GM12892 (cell line): ENCODE measurements around the gene LRRTM4.

Experiments
- POLR2A ChIP-seq: IDR thresholded peaks from 2 replicates; pipeline ENCODE4 v1.6.1; 2011; ENCODE audit warnings: low read depth, low read length, control low read depth
- POLR2AphosphoS5 ChIP-seq: IDR thresholded peaks from 2 replicates; pipeline ENCODE4 v1.6.1; 2011; ENCODE audit warnings: low read depth, low read length, control low read depth
- TAF1 ChIP-seq: IDR thresholded peaks from 2 replicates; pipeline ENCODE4 v1.6.1; 2011; ENCODE audit warnings: low read depth, mild to moderate bottlenecking, control low read depth, low read length, borderline replicate concordance

- TF ChIP-seq POLR2A (no peak), TAF1 (no peak), POLR2AphosphoS5 (no peak)
These were observed 207.5 kb downstream of the LRRTM4 start for GRCh38 chr2:77314721-77315120.
